OCI-LY7 (cell line): ENCODE data around the gene GALNT12. TPM values are rescaled to one million over a fixed set of nuclear protein-coding genes. Genes with fewer than 3 reads are reported as not detected.

Experiments
- BruUV-seq: library from RNA; stranded (reverse); fragments of 400-500 nt; replicated peaks from 2 replicates; lab custom pipeline; 2021; lab: Mats Ljungman, UMichigan
- CTCF ChIA-PET: fragments of 300-600 bp; sonication (Branson Sonifier 250); formaldehyde crosslinking; loops from one replicate; lab custom pipeline; 2022; ENCODE audit warnings: antibody characterized with exemption; ENCODE audit not compliant: unreplicated experiment; lab: Charles Lee
- POLR2A ChIA-PET: fragments of 300-600 bp; sonication (Branson Sonifier 250); formaldehyde crosslinking; loops from one replicate; lab custom pipeline; 2022; ENCODE audit warnings: antibody characterized with exemption; lab: Charles Lee
- DNase-seq: peaks from one replicate; pipeline ENCODE4 v3.0.0-alpha.2; 2015; ENCODE audit warnings: low spot score
- H2AFZ ChIP-seq: fragments of 200-600 bp; sonication (generic), shearing (Covaris generic); 2 replicates; pipeline ENCODE4 v1.6.1; 2014; ENCODE audit warnings: mild to moderate bottlenecking, antibody characterized with exemption, low read length, moderate library complexity
- H3K27ac ChIP-seq: fragments of 200-600 bp; sonication (generic); 2 replicates; pipeline ENCODE4 v1.5.1; 2014; ENCODE audit warnings: mixed run types, low read depth, mild to moderate bottlenecking, moderate library complexity, low read length, inconsistent platforms; ENCODE audit not compliant: poor library complexity, severe bottlenecking
- H3K36me3 ChIP-seq: fragments of 200-600 bp; sonication (generic); 2 replicates; pipeline ENCODE4 v1.6.1; 2014; ENCODE audit warnings: mild to moderate bottlenecking, antibody characterized with exemption, low read length, moderate library complexity, mixed read lengths; ENCODE audit not compliant: insufficient read depth
- H3K4me1 ChIP-seq: fragments of 200-600 bp; sonication (generic); 2 replicates; pipeline ENCODE4 v1.5.1; 2014; ENCODE audit warnings: mild to moderate bottlenecking, low read length; ENCODE audit not compliant: insufficient read depth, poor library complexity, severe bottlenecking
- H3K4me2 ChIP-seq: fragments of 200-600 bp; sonication (generic); 2 replicates; pipeline ENCODE4 v1.6.1; 2014; ENCODE audit warnings: mild to moderate bottlenecking, low read length
- H3K4me3 ChIP-seq: fragments of 200-600 bp; sonication (generic); 2 replicates; pipeline ENCODE4 v1.5.1; 2014; ENCODE audit warnings: mild to moderate bottlenecking, low read depth, low read length; ENCODE audit not compliant: poor library complexity, severe bottlenecking
- H3K79me2 ChIP-seq: fragments of 200-600 bp; sonication (generic); 2 replicates; pipeline ENCODE4 v1.6.1; 2016; ENCODE audit warnings: low read depth, mild to moderate bottlenecking, low read length, moderate library complexity, mixed read lengths; ENCODE audit not compliant: insufficient read depth
- H3K9me2 ChIP-seq: fragments of 200-600 bp; sonication (generic); 2 replicates; pipeline ENCODE4 v1.6.1; 2016; ENCODE audit warnings: mild to moderate bottlenecking, low read length, mixed read lengths; ENCODE audit not compliant: insufficient read depth
- H3K9me3 ChIP-seq: fragments of 200-600 bp; sonication (generic); 2 replicates; pipeline ENCODE4 v1.6.1; 2014; ENCODE audit warnings: mild to moderate bottlenecking, mixed run types, low read length, mixed read lengths
- H4K20me1 ChIP-seq: fragments of 200-600 bp; sonication (generic); 2 replicates; pipeline ENCODE4 v1.6.1; 2014; ENCODE audit warnings: mild to moderate bottlenecking, antibody characterized with exemption, low read length, moderate library complexity, mixed read lengths; ENCODE audit not compliant: insufficient read depth
- EZH2phosphoT487 ChIP-seq: fragments of 200-600 bp; sonication (generic); IDR thresholded peaks from 2 replicates; pipeline ENCODE4 v1.6.1; 2018; ENCODE audit warnings: low read depth, borderline replicate concordance, mild to moderate bottlenecking, mixed run types, antibody characterized with exemption, low read length, moderate library complexity, mixed read lengths
- intact Hi-C: fragments of 100-400 bp; cut with micrococcal nuclease; formaldehyde crosslinking; loops from one replicate; pipeline ENCODE4 v1.10.0; 2022; ENCODE audit not compliant: unreplicated experiment
- total RNA-seq, 2 experiments: library from RNA; depleted of rRNA in 1 of 2; stranded (reverse); fragments of >200 nt in 1 of 2; shearing (Covaris generic) in 1 of 2; gene quantifications; 2 replicates each; pipeline ENCODE4 v1.2.3, GENCODE V29; 2014 to 2022
- TF ChIP-seq, protein P1 (sequence below): fragments of 200-600 bp; sonication (generic); conservative IDR thresholded peaks from 2 replicates; pipeline ENCODE4 v1.5.1; 2014; ENCODE audit warnings: mild to moderate bottlenecking, antibody characterized with exemption, low read length, moderate library complexity, mixed read lengths

Gene GALNT12
- total RNA-seq, 2 experiments from 2014 or later = 5.5 to 9.7 TPM

DNA sequence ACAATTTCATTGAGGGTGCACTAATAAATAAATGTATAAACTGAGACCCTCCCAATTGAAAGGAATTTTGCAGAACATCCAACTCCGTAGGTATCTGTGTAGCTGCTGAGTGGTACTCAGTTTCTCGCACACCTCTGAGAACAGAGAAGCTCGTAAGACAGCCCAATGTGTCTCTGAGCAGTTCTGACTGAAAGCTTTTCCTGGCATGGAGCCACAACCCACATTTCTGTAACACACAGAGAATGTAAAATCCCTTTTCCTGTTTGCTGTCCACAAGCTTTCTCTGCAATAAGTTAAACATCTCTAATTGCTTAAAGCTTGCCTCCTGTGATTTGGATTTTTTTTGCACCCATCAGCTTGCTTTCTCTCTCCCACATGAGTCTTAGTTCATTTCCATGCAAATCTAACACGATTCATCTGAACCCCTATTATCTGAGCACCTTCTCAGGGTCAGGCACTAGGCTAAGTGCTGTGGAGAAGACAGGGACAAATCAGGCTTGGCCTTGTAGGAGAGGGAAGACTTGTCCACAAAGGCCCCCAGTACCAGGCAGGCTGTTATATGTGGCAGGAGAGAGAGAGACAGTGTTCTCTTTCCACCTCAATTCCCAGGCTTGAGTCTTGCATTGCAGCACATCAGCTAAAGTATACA is 92.1 kb downstream of the GALNT12 start:
- BruUV-seq = no TSS peak
- no peaks in the 10 kb centered on the region for H4K20me1 ChIP-seq
- no peaks in the 10 kb centered on the region for H3K9me3 ChIP-seq
- H2AFZ ChIP-seq = no peak overlapping the region
- no peaks in the 10 kb centered on the region for H3K79me2 ChIP-seq
- H3K27ac ChIP-seq = no peak overlapping the region
- intact Hi-C loops = no loop called here
- no peaks in the 10 kb centered on the region for H3K36me3 ChIP-seq
- H3K4me3 ChIP-seq = no peak overlapping the region
- CTCF ChIA-PET = no interaction called here
- H3K9me2 ChIP-seq = no peaks in the 10 kb centered on the region
- no peak for DNase-seq
- POLR2A ChIA-PET = no interaction called here
- H3K4me1 ChIP-seq = no peaks in the 10 kb centered on the region
- H3K4me2 ChIP-seq = no peak overlapping the region
- no peak for TF ChIP-seq EZH2phosphoT487
- TF ChIP-seq, protein P1, sequence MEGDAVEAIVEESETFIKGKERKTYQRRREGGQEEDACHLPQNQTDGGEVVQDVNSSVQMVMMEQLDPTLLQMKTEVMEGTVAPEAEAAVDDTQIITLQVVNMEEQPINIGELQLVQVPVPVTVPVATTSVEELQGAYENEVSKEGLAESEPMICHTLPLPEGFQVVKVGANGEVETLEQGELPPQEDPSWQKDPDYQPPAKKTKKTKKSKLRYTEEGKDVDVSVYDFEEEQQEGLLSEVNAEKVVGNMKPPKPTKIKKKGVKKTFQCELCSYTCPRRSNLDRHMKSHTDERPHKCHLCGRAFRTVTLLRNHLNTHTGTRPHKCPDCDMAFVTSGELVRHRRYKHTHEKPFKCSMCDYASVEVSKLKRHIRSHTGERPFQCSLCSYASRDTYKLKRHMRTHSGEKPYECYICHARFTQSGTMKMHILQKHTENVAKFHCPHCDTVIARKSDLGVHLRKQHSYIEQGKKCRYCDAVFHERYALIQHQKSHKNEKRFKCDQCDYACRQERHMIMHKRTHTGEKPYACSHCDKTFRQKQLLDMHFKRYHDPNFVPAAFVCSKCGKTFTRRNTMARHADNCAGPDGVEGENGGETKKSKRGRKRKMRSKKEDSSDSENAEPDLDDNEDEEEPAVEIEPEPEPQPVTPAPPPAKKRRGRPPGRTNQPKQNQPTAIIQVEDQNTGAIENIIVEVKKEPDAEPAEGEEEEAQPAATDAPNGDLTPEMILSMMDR = no peak

Other genes starting within 250 kb of the GALNT12 start
- gene GABBR2, start 98.7 kb upstream of the GALNT12 start, total RNA-seq (2014; rRNA removed; shearing (Covaris generic)) = not detected in 2 replicates
- not detected in 2 replicates for gene GABBR2, start 98.7 kb upstream of the GALNT12 start, total RNA-seq (2022)
- gene ANKS6, start 11.1 kb upstream of the GALNT12 start, total RNA-seq (2014; rRNA removed; shearing (Covaris generic)) = 15.9 and 22.2 TPM in 2 replicates
- 28.5 and 30.1 TPM in 2 replicates for gene ANKS6, start 11.1 kb upstream of the GALNT12 start, total RNA-seq (2022)
- gene COL15A1, start 136.2 kb downstream of the GALNT12 start, total RNA-seq (2014; rRNA removed; shearing (Covaris generic)) = not detected in 2 replicates
- gene COL15A1, start 136.2 kb downstream of the GALNT12 start, total RNA-seq (2022) = not detected in 2 replicates